Activated naive CD4-positive, alpha-beta T cell treated with Interleukin-2 at 50 U/mL for 16 hours (primary cell): ENCODE results near the gene SNCAIP.
"Not testable (repeated sequence)": the region's sequence is repeated elsewhere in the genome, so short reads cannot be mapped to it uniquely, and the experiment has no call there.

ENCODE experiments used
- DNase-seq: peaks from one replicate; pipeline ENCODE4 v3.0.0-alpha.2; 2020

Gene SNCAIP

GRCh38 chr5:122470365-122470764 is 158.3 kb downstream of the SNCAIP start:
- DNase-seq = no peak

- DNase-seq = no peak
Measured at GRCh38 chr5:122471031-122471751, 159.2 kb downstream of the SNCAIP start.

GRCh38 chr5:122471752-122472061 is 159.7 kb downstream of the SNCAIP start:
- no peak for DNase-seq

GRCh38 chr5:122473138-122473843 is 161.3 kb downstream of the SNCAIP start:
- no peak for DNase-seq

GRCh38 chr5:122473941-122474340 is 161.9 kb downstream of the SNCAIP start:
- DNase-seq = no peak

GRCh38 chr5:122478741-122479442 is 166.9 kb downstream of the SNCAIP start:
- DNase-seq = no peak

GRCh38 chr5:122480146-122480545 is 168.1 kb downstream of the SNCAIP start:
- DNase-seq = no peak

GRCh38 chr5:122484103-122484502 is 172.1 kb downstream of the SNCAIP start:
- no peak for DNase-seq

- DNase-seq = no peak
Measured at GRCh38 chr5:122485226-122485625, 173.2 kb downstream of the SNCAIP start.

- DNase-seq = not testable (repeated sequence)
Measured at GRCh38 chr5:122486616-122487015, 174.6 kb downstream of the SNCAIP start.

- no peak for DNase-seq
Measured at GRCh38 chr5:122490718-122491117, 178.7 kb downstream of the SNCAIP start.

GRCh38 chr5:122492675-122493074 is 180.6 kb downstream of the SNCAIP start:
- no peak for DNase-seq

GRCh38 chr5:122493091-122494021 is 181.3 kb downstream of the SNCAIP start:
- no peak for DNase-seq

- no peak for DNase-seq
Measured at GRCh38 chr5:122494109-122494508, 182.1 kb downstream of the SNCAIP start.

- DNase-seq = no peak
Measured at GRCh38 chr5:122498163-122498562, 186.1 kb downstream of the SNCAIP start.

- DNase-seq = no peak
Measured at GRCh38 chr5:122499585-122499984, 187.5 kb downstream of the SNCAIP start.

- DNase-seq = no peak
Measured at GRCh38 chr5:122500245-122501088, 188.4 kb downstream of the SNCAIP start.

GRCh38 chr5:122501089-122501435 is 189.0 kb downstream of the SNCAIP start:
- no peak for DNase-seq

GRCh38 chr5:122507045-122507444 is 195.0 kb downstream of the SNCAIP start:
- no peak for DNase-seq

GRCh38 chr5:122507581-122507980 is 195.5 kb downstream of the SNCAIP start:
- DNase-seq = no peak

GRCh38 chr5:122508623-122509022 is 196.6 kb downstream of the SNCAIP start:
- DNase-seq = no peak
